K562 (cell line): Measurements from ENCODE around the gene LAMB4. TPM values are rescaled to one million over a fixed set of nuclear protein-coding genes. Genes with fewer than 3 reads are reported as not detected.

Experiments
- HNRNPLL ChIP-seq: fragments of 200-400 bp; formaldehyde crosslinking; IDR thresholded peaks from 2 replicates; pipeline ENCODE4 v1.6.1; 2017; ENCODE audit warnings: low read length, low read depth, mild to moderate bottlenecking; ENCODE audit not compliant: poor library complexity, severe bottlenecking
- NCOA2 ChIP-seq, 2 experiments: fragments of 450-650 bp; IDR thresholded peaks; 2 replicates each; pipeline ENCODE4 v1.6.1; 2018; ENCODE audit warnings: mild to moderate bottlenecking in 2 of 2, moderate library complexity in 1 of 2; ENCODE audit not compliant: partially characterized antibody in 2 of 2
- NFIX ChIP-seq: fragments of 250-450 bp; sonication (Bioruptor Pico); IDR thresholded peaks from 2 replicates; pipeline ENCODE4 v1.4.0; 2020; ENCODE audit warnings: low read depth, mild to moderate bottlenecking, moderate library complexity
- SAP30 ChIP-seq: fragments of 200-600 bp; sonication (generic); IDR thresholded peaks from 2 replicates; pipeline ENCODE4 v1.6.1; 2012; ENCODE audit warnings: borderline replicate concordance, low read depth, mild to moderate bottlenecking, moderate library complexity, low read length, control low read depth, inconsistent platforms; ENCODE audit not compliant: insufficient read depth, poor library complexity, severe bottlenecking
- polyA plus RNA-seq, 8 experiments: library from polyadenylated mRNA; depleted of rRNA in 4 of 8; stranded (reverse) in 5 of 8; unstranded in 3 of 8; fragments of >200 nt; fragmentation: Nextera tagmentation in 2 of 8; fragmentation: Illumina TruSeq in 1 of 8; extraction: Ambion mirVana in 2 of 8; extraction: Trizol in 1 of 8; gene quantifications; 2 replicates each; pipeline versions ENCODE4 v1.2.1 to v1.2.3, GENCODE V29; 2011 to 2014; ENCODE audit warnings: inconsistent platforms in 1 of 8, missing spikeins in 1 of 8
- total RNA-seq, 7 experiments: library from RNA; depleted of rRNA in 6 of 7; stranded (reverse); fragments of >200 nt in 6 of 7; fragmentation: Illumina TruSeq in 2 of 7; extraction: Trizol in 2 of 7; gene quantifications; 2 replicates each; pipeline versions ENCODE4 v1.2.1 to v1.2.3, GENCODE V29; 2011 to 2021; ENCODE audit warnings: low replicate concordance in 1 of 7
- TF ChIP-seq, protein P1 (sequence below): fragments of 200-600 bp; sonication (generic); IDR thresholded peaks from one replicate; pipeline ENCODE4 v1.6.1; 2012; ENCODE audit warnings: mild to moderate bottlenecking, low read depth, low read length, inconsistent platforms

LAMB4 gene
- total and polyA plus RNA-seq, 9 of the 15 experiments (the other 6 are each of a cell fraction or from before 2014, with no cell fraction given): 0.06 to 0.13 (median 0.07) TPM; not detected in 6

DNA sequence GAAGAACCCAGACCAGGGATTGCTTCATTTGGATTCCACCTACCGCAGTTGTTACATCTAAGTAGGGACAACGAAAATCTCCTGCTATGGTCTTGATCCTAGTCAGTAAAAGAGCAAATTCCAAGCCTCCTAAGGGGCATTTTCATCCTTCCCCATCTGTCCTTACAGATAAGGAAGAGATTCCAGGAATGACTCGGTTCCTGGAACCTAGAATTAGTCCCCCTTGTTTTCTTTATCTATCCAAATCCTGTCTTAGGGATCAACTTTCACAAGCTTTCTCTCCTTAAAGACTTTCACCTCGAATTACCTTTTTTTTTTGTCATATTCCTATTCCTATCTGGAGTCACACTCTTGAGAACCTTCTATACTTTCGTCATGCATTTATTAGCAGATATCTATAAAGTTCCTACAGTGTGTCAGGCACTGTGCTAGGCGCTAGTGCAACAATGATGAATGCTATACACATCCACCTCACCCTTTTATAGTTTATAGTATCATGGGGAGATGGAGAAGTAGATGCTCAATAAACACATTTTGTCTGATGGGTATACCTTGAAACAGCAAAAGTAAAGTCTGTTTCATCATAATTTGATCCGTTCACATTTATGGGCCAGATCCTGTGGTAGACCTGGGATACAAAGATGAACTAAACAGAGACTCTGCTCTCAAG is 39.2 kb downstream of the LAMB4 start (continued):
- TF ChIP-seq, protein P1, sequence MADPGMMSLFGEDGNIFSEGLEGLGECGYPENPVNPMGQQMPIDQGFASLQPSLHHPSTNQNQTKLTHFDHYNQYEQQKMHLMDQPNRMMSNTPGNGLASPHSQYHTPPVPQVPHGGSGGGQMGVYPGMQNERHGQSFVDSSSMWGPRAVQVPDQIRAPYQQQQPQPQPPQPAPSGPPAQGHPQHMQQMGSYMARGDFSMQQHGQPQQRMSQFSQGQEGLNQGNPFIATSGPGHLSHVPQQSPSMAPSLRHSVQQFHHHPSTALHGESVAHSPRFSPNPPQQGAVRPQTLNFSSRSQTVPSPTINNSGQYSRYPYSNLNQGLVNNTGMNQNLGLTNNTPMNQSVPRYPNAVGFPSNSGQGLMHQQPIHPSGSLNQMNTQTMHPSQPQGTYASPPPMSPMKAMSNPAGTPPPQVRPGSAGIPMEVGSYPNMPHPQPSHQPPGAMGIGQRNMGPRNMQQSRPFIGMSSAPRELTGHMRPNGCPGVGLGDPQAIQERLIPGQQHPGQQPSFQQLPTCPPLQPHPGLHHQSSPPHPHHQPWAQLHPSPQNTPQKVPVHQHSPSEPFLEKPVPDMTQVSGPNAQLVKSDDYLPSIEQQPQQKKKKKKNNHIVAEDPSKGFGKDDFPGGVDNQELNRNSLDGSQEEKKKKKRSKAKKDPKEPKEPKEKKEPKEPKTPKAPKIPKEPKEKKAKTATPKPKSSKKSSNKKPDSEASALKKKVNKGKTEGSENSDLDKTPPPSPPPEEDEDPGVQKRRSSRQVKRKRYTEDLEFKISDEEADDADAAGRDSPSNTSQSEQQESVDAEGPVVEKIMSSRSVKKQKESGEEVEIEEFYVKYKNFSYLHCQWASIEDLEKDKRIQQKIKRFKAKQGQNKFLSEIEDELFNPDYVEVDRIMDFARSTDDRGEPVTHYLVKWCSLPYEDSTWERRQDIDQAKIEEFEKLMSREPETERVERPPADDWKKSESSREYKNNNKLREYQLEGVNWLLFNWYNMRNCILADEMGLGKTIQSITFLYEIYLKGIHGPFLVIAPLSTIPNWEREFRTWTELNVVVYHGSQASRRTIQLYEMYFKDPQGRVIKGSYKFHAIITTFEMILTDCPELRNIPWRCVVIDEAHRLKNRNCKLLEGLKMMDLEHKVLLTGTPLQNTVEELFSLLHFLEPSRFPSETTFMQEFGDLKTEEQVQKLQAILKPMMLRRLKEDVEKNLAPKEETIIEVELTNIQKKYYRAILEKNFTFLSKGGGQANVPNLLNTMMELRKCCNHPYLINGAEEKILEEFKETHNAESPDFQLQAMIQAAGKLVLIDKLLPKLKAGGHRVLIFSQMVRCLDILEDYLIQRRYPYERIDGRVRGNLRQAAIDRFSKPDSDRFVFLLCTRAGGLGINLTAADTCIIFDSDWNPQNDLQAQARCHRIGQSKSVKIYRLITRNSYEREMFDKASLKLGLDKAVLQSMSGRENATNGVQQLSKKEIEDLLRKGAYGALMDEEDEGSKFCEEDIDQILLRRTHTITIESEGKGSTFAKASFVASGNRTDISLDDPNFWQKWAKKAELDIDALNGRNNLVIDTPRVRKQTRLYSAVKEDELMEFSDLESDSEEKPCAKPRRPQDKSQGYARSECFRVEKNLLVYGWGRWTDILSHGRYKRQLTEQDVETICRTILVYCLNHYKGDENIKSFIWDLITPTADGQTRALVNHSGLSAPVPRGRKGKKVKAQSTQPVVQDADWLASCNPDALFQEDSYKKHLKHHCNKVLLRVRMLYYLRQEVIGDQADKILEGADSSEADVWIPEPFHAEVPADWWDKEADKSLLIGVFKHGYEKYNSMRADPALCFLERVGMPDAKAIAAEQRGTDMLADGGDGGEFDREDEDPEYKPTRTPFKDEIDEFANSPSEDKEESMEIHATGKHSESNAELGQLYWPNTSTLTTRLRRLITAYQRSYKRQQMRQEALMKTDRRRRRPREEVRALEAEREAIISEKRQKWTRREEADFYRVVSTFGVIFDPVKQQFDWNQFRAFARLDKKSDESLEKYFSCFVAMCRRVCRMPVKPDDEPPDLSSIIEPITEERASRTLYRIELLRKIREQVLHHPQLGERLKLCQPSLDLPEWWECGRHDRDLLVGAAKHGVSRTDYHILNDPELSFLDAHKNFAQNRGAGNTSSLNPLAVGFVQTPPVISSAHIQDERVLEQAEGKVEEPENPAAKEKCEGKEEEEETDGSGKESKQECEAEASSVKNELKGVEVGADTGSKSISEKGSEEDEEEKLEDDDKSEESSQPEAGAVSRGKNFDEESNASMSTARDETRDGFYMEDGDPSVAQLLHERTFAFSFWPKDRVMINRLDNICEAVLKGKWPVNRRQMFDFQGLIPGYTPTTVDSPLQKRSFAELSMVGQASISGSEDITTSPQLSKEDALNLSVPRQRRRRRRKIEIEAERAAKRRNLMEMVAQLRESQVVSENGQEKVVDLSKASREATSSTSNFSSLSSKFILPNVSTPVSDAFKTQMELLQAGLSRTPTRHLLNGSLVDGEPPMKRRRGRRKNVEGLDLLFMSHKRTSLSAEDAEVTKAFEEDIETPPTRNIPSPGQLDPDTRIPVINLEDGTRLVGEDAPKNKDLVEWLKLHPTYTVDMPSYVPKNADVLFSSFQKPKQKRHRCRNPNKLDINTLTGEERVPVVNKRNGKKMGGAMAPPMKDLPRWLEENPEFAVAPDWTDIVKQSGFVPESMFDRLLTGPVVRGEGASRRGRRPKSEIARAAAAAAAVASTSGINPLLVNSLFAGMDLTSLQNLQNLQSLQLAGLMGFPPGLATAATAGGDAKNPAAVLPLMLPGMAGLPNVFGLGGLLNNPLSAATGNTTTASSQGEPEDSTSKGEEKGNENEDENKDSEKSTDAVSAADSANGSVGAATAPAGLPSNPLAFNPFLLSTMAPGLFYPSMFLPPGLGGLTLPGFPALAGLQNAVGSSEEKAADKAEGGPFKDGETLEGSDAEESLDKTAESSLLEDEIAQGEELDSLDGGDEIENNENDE: no peak
- no peak for TF ChIP-seq SAP30
- no peak for TF ChIP-seq NCOA2 (IDR thresholded peaks at IDR 0.05; ENCODE audit: partially characterized antibody in 2 of 2)
- TF ChIP-seq NFIX (CRISPR knock-in tag): no peak
- no peak for TF ChIP-seq HNRNPLL
